Muscle of back (tissue), 11 donors: ENCODE measurements around the gene PGAP3. TPM values are rescaled to one million over a fixed set of nuclear protein-coding genes. Genes with fewer than 3 reads are reported as not detected.
"Not testable (repeated sequence)": the region's sequence is repeated elsewhere in the genome, so short reads cannot be mapped to it uniquely, and the experiment has no call there.

Experiments
- DNase-seq, 3 donors: peaks; one replicate each; pipeline versions ENCODE4 v3.0.0 to v3.0.0-alpha.2; 2013
- polyA plus RNA-seq, 10 donors: library from polyadenylated mRNA; unstranded; fragments of 120-200 nt; gene quantifications; one replicate each; pipeline ENCODE4 v1.2.1, GENCODE V29; 2013; ENCODE audit not compliant: insufficient read length in 10 of 10

The PGAP3 gene
- polyA plus RNA-seq, 10 donors, result 15.5 to 19.4 (median 16.4) TPM

GRCh38 chr17:39716073-39716818 lies 28.4 kb upstream of the PGAP3 start:
- no peak for DNase-seq

- no peak for DNase-seq
Observed at GRCh38 chr17:39715375-39716072, 27.7 kb upstream of the PGAP3 start.

GRCh38 chr17:39714234-39714633 lies 26.4 kb upstream of the PGAP3 start:
- DNase-seq, result no peak

DNA sequence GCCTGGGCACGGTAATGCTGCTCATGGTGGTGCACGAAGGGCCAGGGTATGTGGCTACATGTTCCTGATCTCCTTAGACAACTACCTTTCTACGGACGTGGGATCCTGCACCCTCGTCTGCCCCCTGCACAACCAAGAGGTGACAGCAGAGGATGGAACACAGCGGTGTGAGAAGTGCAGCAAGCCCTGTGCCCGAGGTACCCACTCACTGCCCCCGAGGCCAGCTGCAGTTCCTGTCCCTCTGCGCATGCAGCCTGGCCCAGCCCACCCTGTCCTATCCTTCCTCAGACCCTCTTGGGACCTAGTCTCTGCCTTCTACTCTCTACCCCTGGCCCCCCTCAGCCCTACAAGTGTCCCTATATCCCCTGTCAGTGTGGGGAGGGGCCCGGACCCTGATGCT lies 24.0 kb upstream of the PGAP3 start:
- no peak for DNase-seq

DNA sequence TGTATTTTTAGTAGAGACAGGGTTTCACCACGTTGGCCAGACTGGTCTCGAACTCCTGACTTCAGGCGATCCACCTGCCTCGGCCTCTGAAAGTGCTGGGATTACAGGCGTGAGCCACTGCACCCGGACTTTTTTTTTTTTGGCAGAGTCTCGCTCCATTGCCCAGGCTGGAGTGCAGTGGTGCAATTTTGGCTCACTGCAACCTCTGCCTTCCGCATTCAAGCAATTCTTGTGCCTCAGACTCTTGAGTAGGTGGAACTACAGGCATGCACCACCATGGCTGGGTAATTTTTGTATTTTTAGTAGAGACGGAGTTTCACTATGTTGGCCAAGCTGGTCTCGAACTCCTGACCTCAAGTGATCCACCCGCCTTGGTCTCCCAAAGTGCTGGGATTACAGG lies 23.2 kb upstream of the PGAP3 start:
- DNase-seq, result not testable (repeated sequence)

GRCh38 chr17:39709998-39710964 lies 22.4 kb upstream of the PGAP3 start:
- DNase-seq, result no peak

DNA sequence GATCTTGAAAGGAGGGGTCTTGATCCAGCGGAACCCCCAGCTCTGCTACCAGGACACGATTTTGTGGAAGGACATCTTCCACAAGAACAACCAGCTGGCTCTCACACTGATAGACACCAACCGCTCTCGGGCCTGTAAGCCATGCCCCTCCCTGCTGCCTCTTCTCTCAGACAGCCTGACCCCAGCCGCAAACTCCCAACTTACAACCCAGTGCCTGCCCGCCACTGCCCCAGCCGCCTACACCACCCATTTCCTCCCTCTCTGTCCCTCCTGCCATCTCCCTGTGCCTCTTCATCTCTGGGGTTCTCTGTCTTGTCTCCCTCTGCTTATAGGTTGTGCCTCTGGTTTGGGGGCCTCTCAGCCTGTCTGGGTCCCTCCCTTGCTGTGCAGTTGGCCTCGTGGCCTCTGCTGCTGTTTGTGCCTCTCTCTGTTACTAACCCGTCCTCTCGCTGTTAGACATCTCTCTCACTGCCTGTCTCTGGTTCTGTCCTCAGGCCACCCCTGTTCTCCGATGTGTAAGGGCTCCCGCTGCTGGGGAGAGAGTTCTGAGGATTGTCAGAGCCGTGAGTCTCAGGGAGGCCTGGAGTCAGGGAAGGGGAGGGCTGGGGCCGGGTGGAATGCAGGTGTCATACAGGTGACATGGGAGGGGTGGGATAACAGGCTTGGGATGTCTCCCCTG lies 21.6 kb upstream of the PGAP3 start:
- DNase-seq, result no peak

DNA sequence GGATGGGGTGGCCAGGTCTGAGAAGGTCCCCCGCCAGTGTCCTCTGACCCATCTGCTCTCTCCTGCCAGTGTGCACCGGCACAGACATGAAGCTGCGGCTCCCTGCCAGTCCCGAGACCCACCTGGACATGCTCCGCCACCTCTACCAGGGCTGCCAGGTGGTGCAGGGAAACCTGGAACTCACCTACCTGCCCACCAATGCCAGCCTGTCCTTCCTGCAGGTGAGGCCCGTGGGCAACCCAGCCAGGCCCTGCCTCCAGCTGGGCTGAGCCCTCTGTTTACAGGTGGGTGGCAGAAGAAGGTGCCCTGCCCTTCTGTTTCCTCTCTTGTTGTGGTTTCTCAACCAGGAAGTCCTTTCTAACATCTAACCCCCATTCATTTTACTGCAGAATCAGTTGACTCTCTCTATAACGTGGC lies 19.1 kb upstream of the PGAP3 start:
- DNase-seq, result no peak

DNA sequence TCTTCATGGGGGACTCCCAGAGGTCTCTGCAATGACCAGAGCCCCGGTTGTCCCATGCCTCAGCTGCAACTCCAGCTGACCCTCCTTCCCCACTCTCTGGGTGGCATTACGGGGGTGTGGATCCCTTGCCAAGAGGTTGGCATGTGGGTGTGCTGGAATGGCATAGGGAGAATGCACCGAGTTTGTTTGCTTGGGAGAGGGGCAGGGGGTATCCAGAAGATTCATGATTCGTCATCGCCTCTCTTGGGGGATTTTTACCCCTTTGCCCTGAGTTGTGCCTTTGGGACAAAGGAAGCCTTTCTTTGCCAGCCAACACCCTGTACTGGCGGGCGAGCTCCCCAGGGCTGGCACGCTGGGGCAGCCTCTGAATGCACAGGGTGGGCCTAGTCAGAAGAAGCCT lies 18.5 kb upstream of the PGAP3 start:
- DNase-seq, result no peak

DNA sequence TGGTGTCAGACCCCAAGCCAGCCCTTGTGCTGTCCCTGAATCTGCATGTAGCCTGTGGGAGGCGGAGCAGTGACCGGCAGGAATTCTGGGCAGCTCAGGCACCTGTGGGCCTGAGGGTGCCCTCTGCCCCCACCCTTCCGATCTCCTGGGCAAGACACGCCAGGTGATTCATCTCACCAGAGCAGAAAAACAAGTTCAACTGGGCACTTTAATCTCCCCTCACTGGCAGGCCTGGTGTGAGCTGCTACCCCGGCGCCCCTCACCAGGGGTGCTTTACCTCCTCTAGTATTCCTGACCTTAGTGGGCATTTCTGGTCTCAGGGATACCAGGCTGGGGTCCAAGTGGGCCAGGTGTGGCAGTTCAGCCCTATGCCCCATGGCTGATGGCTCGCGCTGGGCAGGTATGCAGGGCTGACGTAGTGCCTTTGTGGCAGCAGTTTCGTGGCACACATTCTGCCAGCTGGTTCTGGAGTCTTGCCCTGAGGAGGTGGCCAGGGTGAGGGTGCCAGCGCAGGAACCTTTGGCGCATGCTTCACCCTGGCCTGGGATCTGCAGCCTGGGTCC lies 18.0 kb upstream of the PGAP3 start:
- no peak for DNase-seq

- DNase-seq, result no peak
Observed at GRCh38 chr17:39704821-39705551, 17.1 kb upstream of the PGAP3 start.

DNA sequence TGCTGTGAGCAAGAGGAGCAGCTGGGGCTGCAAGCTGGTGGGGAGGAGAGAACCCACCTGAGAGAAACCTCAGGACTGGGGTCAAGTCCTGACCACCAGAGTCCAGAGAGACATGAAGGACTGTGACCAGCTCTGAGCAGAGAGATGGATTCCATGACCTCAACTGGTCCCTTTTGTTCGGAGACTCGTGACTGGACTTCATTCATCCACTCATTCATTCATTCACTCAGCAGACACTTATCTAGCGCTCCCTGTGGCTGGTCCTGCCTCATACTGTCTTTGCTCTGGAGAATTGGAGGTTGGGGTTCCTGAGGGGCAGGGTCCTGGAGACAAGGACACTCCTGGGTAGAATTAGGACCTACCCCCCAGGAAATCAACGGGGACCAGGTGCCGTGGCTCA lies 16.1 kb upstream of the PGAP3 start:
- no peak for DNase-seq

DNA sequence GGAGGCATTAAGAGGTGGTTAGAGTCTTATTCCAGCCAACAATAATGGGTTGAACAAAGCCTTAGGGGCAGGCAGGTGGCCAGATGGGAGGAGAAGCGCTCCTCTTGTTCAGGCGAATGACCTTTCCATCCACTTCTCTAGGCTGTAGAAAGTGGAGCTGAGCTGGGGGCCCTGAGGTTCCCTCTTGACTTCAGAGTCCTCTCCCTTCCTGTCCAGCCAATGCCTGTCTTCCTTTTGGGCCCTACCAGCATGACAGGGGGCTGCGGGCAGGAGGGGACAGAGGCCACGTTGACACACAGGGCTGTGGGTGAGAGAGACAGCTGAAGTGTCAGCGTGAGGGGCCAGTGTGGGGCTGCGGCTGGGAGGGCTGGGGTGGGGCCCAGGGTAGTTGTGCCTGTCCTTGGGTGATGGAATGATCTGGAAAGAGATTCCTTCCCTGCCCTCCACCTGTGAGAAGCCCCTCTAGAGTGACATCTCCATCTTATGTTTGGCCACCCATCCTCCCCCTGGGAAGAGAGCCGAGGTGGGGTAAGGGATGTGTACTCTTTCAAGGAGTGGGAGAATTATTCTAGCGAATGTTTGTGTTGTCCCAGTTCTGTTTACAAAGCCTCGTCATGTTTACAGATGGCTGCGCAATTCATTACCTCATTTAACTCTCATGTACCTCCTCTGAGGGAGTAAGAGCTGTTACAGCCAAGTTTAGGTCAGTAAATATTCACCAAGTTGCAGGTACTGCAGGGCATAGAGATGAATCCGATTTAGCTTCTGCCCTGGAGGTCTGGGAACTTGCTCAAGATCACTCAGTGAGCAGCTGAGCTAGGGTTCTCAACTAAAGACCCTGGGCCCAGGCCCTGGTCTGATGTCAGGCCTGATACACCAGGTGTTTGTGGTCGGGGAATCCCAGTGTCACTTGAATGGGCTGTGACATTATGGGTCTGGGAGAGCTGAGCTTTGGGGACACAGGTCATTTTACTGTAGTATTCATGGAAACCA lies 15.3 kb upstream of the PGAP3 start:
- no peak for DNase-seq

GRCh38 chr17:39701784-39702422 lies 14.0 kb upstream of the PGAP3 start:
- no peak for DNase-seq

- no peak for DNase-seq
Observed at GRCh38 chr17:39701012-39701783, 13.3 kb upstream of the PGAP3 start.

- DNase-seq, result peak; percentile 49 to 91 (median 74)
Observed at GRCh38 chr17:39700148-39700987, 12.5 kb upstream of the PGAP3 start.

- DNase-seq, result peak; percentile 74 to 92 (median 83)
Observed at GRCh38 chr17:39699818-39700147, 11.9 kb upstream of the PGAP3 start, which contains the start of gene ERBB2. Gene ERBB2, plus strand, starts transcription at chr17:39700064. Its CDS starts 175 bp downstream, at chr17:39700239.
